ENCODE measurements around the gene MEF2D. TPM values are rescaled to one million over a fixed set of nuclear protein-coding genes. Genes with fewer than 3 reads are reported as not detected.

The MEF2D gene
- total RNA-seq, 1 experiment from 2014 or later: 54.1 TPM

- Mint-ChIP-seq H3K36me3 (ENCODE audit: insufficient read depth, unreplicated experiment) (no peaks in the 10 kb centered on the region), H3K27ac (ENCODE audit: unreplicated experiment) (no peak overlapping the region), H3K9me3 (ENCODE audit: low read depth, unreplicated experiment) (no peaks in the 10 kb centered on the region), H3K4me3 (ENCODE audit: low read depth, unreplicated experiment) (no peak overlapping the region), H3K4me1 (ENCODE audit: low read depth, unreplicated experiment) (peaks cover 12% of the 10 kb centered on the region), H3K27me3 (ENCODE audit: unreplicated experiment) (peaks cover 40% of the 10 kb centered on the region)
- TF ChIP-seq CTCF (IDR thresholded peaks at IDR 0.05; ENCODE audit: unreplicated experiment): no peak
- no peak for DNase-seq
- CTCF ChIA-PET: no interaction called here
- intact Hi-C loops (cut with micrococcal nuclease; ENCODE audit: unreplicated experiment): no loop called here
- no TSS peak for BruUV-seq (replicated peaks)
These were observed 12.6 kb upstream of the MEF2D start for GRCh38 chr1:156513185-156513584.

GRCh38 chr1:156511644-156512043, 11.1 kb upstream of the MEF2D start:
- intact Hi-C loops (cut with micrococcal nuclease; ENCODE audit: unreplicated experiment): no loop called here
- H3K27ac Mint-ChIP-seq (ENCODE audit: unreplicated experiment): no peak overlapping the region
- H3K36me3 Mint-ChIP-seq (ENCODE audit: insufficient read depth, unreplicated experiment): no peaks in the 10 kb centered on the region
- no peak overlapping the region for H3K4me3 Mint-ChIP-seq (ENCODE audit: low read depth, unreplicated experiment)
- CTCF ChIA-PET: no interaction called here
- no peaks in the 10 kb centered on the region for H3K9me3 Mint-ChIP-seq (ENCODE audit: low read depth, unreplicated experiment)
- H3K27me3 Mint-ChIP-seq (ENCODE audit: unreplicated experiment): peaks cover 40% of the 10 kb centered on the region
- BruUV-seq (replicated peaks): no TSS peak
- H3K4me1 Mint-ChIP-seq (ENCODE audit: low read depth, unreplicated experiment): peaks cover 18% of the 10 kb centered on the region
- no peak for DNase-seq
- TF ChIP-seq CTCF (IDR thresholded peaks at IDR 0.05; ENCODE audit: unreplicated experiment): no peak

- Mint-ChIP-seq H3K36me3 (ENCODE audit: insufficient read depth, unreplicated experiment) (peaks cover 4% of the 10 kb centered on the region), H3K9me3 (ENCODE audit: low read depth, unreplicated experiment) (no peaks in the 10 kb centered on the region), H3K4me3 (ENCODE audit: low read depth, unreplicated experiment) (no peak overlapping the region), H3K27me3 (ENCODE audit: unreplicated experiment) (peaks cover 40% of the 10 kb centered on the region), H3K4me1 (ENCODE audit: low read depth, unreplicated experiment) (peaks cover 19% of the 10 kb centered on the region), H3K27ac (ENCODE audit: unreplicated experiment) (no peak overlapping the region)
- intact Hi-C loops (cut with micrococcal nuclease; ENCODE audit: unreplicated experiment): no loop called here
- no peak for TF ChIP-seq CTCF (IDR thresholded peaks at IDR 0.05; ENCODE audit: unreplicated experiment)
- CTCF ChIA-PET: interaction anchor here (0.6 kb wide), 1 partner anchor 74 kb away, joined by 7 read pairs; no protein-coding TSS in a partner anchor
- BruUV-seq (replicated peaks): no TSS peak
- DNase-seq: no peak
These were observed 10.1 kb upstream of the MEF2D start for GRCh38 chr1:156510709-156511108.

- CTCF ChIA-PET: interaction anchor here (0.9 kb wide), 1 partner anchor 22 kb away, joined by 3 read pairs; no protein-coding TSS in a partner anchor
These were observed 9.0 kb upstream of the MEF2D start for GRCh38 chr1:156509424-156510034.

More at GRCh38 chr1:156509424-156510034, 9.0 kb upstream of the MEF2D start:
- BruUV-seq (replicated peaks): no TSS peak
- Mint-ChIP-seq H3K9me3 (ENCODE audit: low read depth, unreplicated experiment) (no peaks in the 10 kb centered on the region), H3K27me3 (ENCODE audit: unreplicated experiment) (peaks cover 40% of the 10 kb centered on the region), H3K36me3 (ENCODE audit: insufficient read depth, unreplicated experiment) (peaks cover 16% of the 10 kb centered on the region), H3K27ac (ENCODE audit: unreplicated experiment) (no peak overlapping the region), H3K4me1 (ENCODE audit: low read depth, unreplicated experiment) (peaks cover 31% of the 10 kb centered on the region), H3K4me3 (ENCODE audit: low read depth, unreplicated experiment) (no peak overlapping the region)
- intact Hi-C loops (cut with micrococcal nuclease; ENCODE audit: unreplicated experiment): no loop called here
- no peak for TF ChIP-seq CTCF (IDR thresholded peaks at IDR 0.05; ENCODE audit: unreplicated experiment)
- no peak for DNase-seq
